Sigmoid colon (tissue), 7 donors: ENCODE data around the gene SHFL. TPM values are rescaled to one million over a fixed set of nuclear protein-coding genes. Genes with fewer than 3 reads are reported as not detected.

Source experiments
- DNase-seq: peaks from one replicate; pipeline ENCODE4 v3.0.0-alpha.2; 2019
- H3K27ac ChIP-seq, 4 donors: fragments of 200-600 bp; sonication (generic); one replicate each; pipeline ENCODE4 v1.5.1; 2016 to 2019; ENCODE audit warnings: mild to moderate bottlenecking in 1 of 4
- H3K27me3 ChIP-seq, 3 donors: fragments of 200-600 bp; sonication (generic); one replicate each; pipeline ENCODE4 v1.5.1; 2019; ENCODE audit warnings: mild to moderate bottlenecking in 1 of 3
- H3K36me3 ChIP-seq, 4 donors: fragments of 200-600 bp; sonication (generic); one replicate each; pipeline ENCODE4 v1.5.1; 2016 to 2019
- H3K4me1 ChIP-seq, 4 donors: fragments of 200-600 bp; sonication (generic); one replicate each; pipeline ENCODE4 v1.5.1; 2017 to 2019
- H3K4me3 ChIP-seq, 4 donors: fragments of 200-600 bp; sonication (generic); one replicate each; pipeline ENCODE4 v1.5.1; 2017 to 2019; ENCODE audit warnings: mild to moderate bottlenecking in 2 of 4, moderate library complexity in 1 of 4
- H3K9me3 ChIP-seq, 4 donors: fragments of 200-600 bp in 3 of 4; sonication (generic) in 3 of 4; one replicate each; pipeline versions ENCODE4 v1.5.1 to v1.6.1; 2013 to 2019
- CTCF ChIP-seq, 4 experiments: fragments of 450-650 bp in 3 of 4; fragments of 200-600 bp in 1 of 4; IDR thresholded peaks; one replicate each; pipeline ENCODE4 v1.5.1; 2016 to 2019; ENCODE audit warnings: antibody characterized with exemption in 4 of 4, mild to moderate bottlenecking in 3 of 4, moderate library complexity in 2 of 4
- EP300 ChIP-seq, 4 donors: sonication (generic); formaldehyde crosslinking; IDR thresholded peaks; one replicate each; pipeline ENCODE4 v1.6.1; 2017; ENCODE audit warnings: antibody characterized with exemption in 4 of 4
- POLR2A ChIP-seq, 2 donors: fragments of 450-650 bp; IDR thresholded peaks; one replicate each; pipeline ENCODE4 v1.6.1; 2016; ENCODE audit warnings: antibody characterized with exemption in 2 of 2, mild to moderate bottlenecking in 2 of 2, moderate library complexity in 2 of 2
- POLR2AphosphoS5 ChIP-seq, 4 donors: sonication (generic); formaldehyde crosslinking; IDR thresholded peaks; one replicate each; pipeline ENCODE4 v1.6.1; 2017; ENCODE audit warnings: antibody characterized with exemption in 4 of 4
- WGBS, 2 donors: extraction: QIAGEN DNeasy Blood & Tissue Kit; methylation state at CpG; one replicate each; pipeline ENCODE4 v1.1.7; 2013; 5-methylcytosine and 5-hydroxymethylcytosine counted together
- intact Hi-C: fragments of 100-400 bp; cut with DNase I; formaldehyde crosslinking; loops from one replicate; pipeline ENCODE4 v1.15.1; 2023
- polyA plus RNA-seq, 3 donors: library from polyadenylated mRNA; stranded (reverse); fragments of 200-250 nt; gene quantifications; one replicate each; pipeline ENCODE4 v1.2.3, GENCODE V29; 2013
- total RNA-seq, 4 donors: library from RNA; depleted of rRNA; stranded (reverse); fragments of >200 nt; gene quantifications; one replicate each; pipeline ENCODE4 v1.1.0, GENCODE V29; 2016
- donor health status: healthy with polysubstance abuse.
- donor health status: Bipolar disorder and iron deficiency.
- donor health status: healthy.

The SHFL gene
- total and polyA plus RNA-seq, 7 donors, result 17.1 to 44.9 (median 26.2) TPM

- TF ChIP-seq CTCF (IDR thresholded peaks at IDR 0.05) (no peak), EP300 (IDR thresholded peaks at IDR 0.05) (no peak), POLR2AphosphoS5 (IDR thresholded peaks at IDR 0.05) (no peak), POLR2A (IDR thresholded peaks at IDR 0.05) (no peak)
- DNase-seq, result no peak
- Histone ChIP-seq H3K4me1 (peaks cover 0 to 18% (median 8%) of the 10 kb centered on the region in 4 donors), H3K9me3 (no peaks in the 10 kb centered on the region), H3K36me3 (peaks cover 0 to 9% (median 4%) of the 10 kb centered on the region in 4 donors), H3K27me3 (no peaks in the 10 kb centered on the region), H3K27ac (no peak overlapping the region), H3K4me3 (no peak overlapping the region)
- 66 to 84% methylated on average over 3 of the region's 3 CpGs for WGBS, 2 donors
- intact Hi-C loops, result no loop called here
Observed at GRCh38 chr19:10084803-10085202, 1.3 kb upstream of the SHFL start.

- TF ChIP-seq CTCF (IDR thresholded peaks at IDR 0.05), result no peak
- TF ChIP-seq EP300 (IDR thresholded peaks at IDR 0.05), result no peak
- TF ChIP-seq POLR2A (IDR thresholded peaks at IDR 0.05), result no peak
- Histone ChIP-seq H3K4me1 (peaks cover 0 to 18% (median 8%) of the 10 kb centered on the region in 4 donors), H3K9me3 (no peaks in the 10 kb centered on the region), H3K27me3 (no peaks in the 10 kb centered on the region), H3K4me3 (peak overlapping the region; percentile 71 to 98 (median 83)), H3K36me3 (peaks cover 0 to 28% (median 5%) of the 10 kb centered on the region in 4 donors), H3K27ac (peak overlapping the region; percentile 86 to 93 (median 89))
- WGBS, 2 donors, result 6 to 24% methylated on average over 42 to 43 of the region's 43 CpGs
- peak; percentile 72 for DNase-seq
- intact Hi-C loops, result no loop called here
Observed at GRCh38 chr19:10086591-10087192, 575 bp downstream of the SHFL start.

GRCh38 chr19:10087296-10088061, 1.4 kb downstream of the SHFL start:
- Histone ChIP-seq H3K36me3 (peaks cover 0 to 36% (median 5%) of the 10 kb centered on the region in 4 donors), H3K27ac (peak overlapping the region; percentile 86 to 93 (median 89)), H3K4me1 (peaks cover 0 to 18% (median 8%) of the 10 kb centered on the region in 4 donors), H3K27me3 (no peaks in the 10 kb centered on the region), H3K4me3 (peak overlapping the region; percentile 71 to 98 (median 83)), H3K9me3 (no peaks in the 10 kb centered on the region)
- TF ChIP-seq EP300 (IDR thresholded peaks at IDR 0.05) (no peak), CTCF (IDR thresholded peaks at IDR 0.05) (no peak), POLR2A (IDR thresholded peaks at IDR 0.05) (no peak), POLR2AphosphoS5 (IDR thresholded peaks at IDR 0.05) (no peak)
- 90 to 92% methylated on average over 18 of the region's 18 CpGs for WGBS, 2 donors
- intact Hi-C loops, result no loop called here
- no peak for DNase-seq

GRCh38 chr19:10088949-10089554, 2.9 kb downstream of the SHFL start:
- no peak for DNase-seq
- intact Hi-C loops, result no loop called here
- H3K36me3 ChIP-seq, result peaks cover 0 to 39% (median 5%) of the 10 kb centered on the region in 4 donors
- no peak overlapping the region for H3K4me3 ChIP-seq
- peaks cover 0 to 18% (median 8%) of the 10 kb centered on the region in 4 donors for H3K4me1 ChIP-seq
- no peak overlapping the region for H3K27ac ChIP-seq
- WGBS, 2 donors, result 95 to 96% methylated on average over 6 of the region's 6 CpGs
- H3K9me3 ChIP-seq, result no peaks in the 10 kb centered on the region
- TF ChIP-seq POLR2A (IDR thresholded peaks at IDR 0.05), result no peak
- no peak for TF ChIP-seq CTCF (IDR thresholded peaks at IDR 0.05)
- TF ChIP-seq POLR2AphosphoS5 (IDR thresholded peaks at IDR 0.05), result no peak
- TF ChIP-seq EP300 (IDR thresholded peaks at IDR 0.05), result no peak
- H3K27me3 ChIP-seq, result no peaks in the 10 kb centered on the region
